H1 (cell line): ENCODE data around the gene GMCL1. TPM values are rescaled to one million over a fixed set of nuclear protein-coding genes. Genes with fewer than 3 reads are reported as not detected.

Experiments
- BRCA1 ChIP-seq: IDR thresholded peaks from 2 replicates; pipeline ENCODE4 v1.6.1; 2012; ENCODE audit warnings: low read depth, low read length, improper control_type of control experiment
- CHD1 ChIP-seq: IDR thresholded peaks from 2 replicates; pipeline ENCODE4 v1.6.1; 2012; ENCODE audit warnings: low read depth, low read length, improper control_type of control experiment
- CHD2 ChIP-seq: IDR thresholded peaks from 2 replicates; pipeline ENCODE4 v1.6.1; 2012; ENCODE audit warnings: low read length, improper control_type of control experiment
- FOSL1 ChIP-seq: IDR thresholded peaks from 2 replicates; pipeline ENCODE4 v1.6.1; 2011; ENCODE audit warnings: mild to moderate bottlenecking, low read depth, low read length, moderate library complexity; ENCODE audit not compliant: insufficient read depth
- JUND ChIP-seq: IDR thresholded peaks from 2 replicates; pipeline ENCODE4 v1.6.1; 2011; ENCODE audit warnings: mild to moderate bottlenecking, improper control_type of control experiment, low read length
- NANOG ChIP-seq: IDR thresholded peaks from 2 replicates; pipeline ENCODE4 v1.6.1; 2011; ENCODE audit warnings: low read length, low read depth, mild to moderate bottlenecking, inconsistent platforms; ENCODE audit not compliant: insufficient read depth, poor library complexity, severe bottlenecking
- NRF1 ChIP-seq: IDR thresholded peaks from 2 replicates; pipeline ENCODE4 v1.6.1; 2011; ENCODE audit warnings: mild to moderate bottlenecking, low read depth, low read length, improper control_type of control experiment
- PHF8 ChIP-seq: fragments of 200-600 bp; sonication (generic); conservative IDR thresholded peaks from 2 replicates; pipeline ENCODE4 v1.7.1; 2012; ENCODE audit warnings: low read depth, mild to moderate bottlenecking, inconsistent platforms, low read length, moderate library complexity
- SIRT6 ChIP-seq: IDR thresholded peaks from one replicate; pipeline ENCODE4 v1.7.1; 2012; ENCODE audit warnings: low read length, inconsistent platforms
- SP2 ChIP-seq: IDR thresholded peaks from 2 replicates; pipeline ENCODE4 v1.6.1; 2012; ENCODE audit warnings: mild to moderate bottlenecking, low read length, inconsistent platforms
- polyA plus RNA-seq, 7 experiments: library from polyadenylated mRNA; depleted of rRNA in 3 of 7; stranded (reverse) in 5 of 7; unstranded in 2 of 7; fragments of >200 nt in 5 of 7; fragments of 200-250 nt in 2 of 7; gene quantifications; 1 replicate in 5 of 7; 2 replicates in 1 of 7; 4 replicates in 1 of 7; pipeline versions ENCODE4 v1.2.1 to v1.2.3, GENCODE V29; 2011 to 2013; ENCODE audit warnings: missing spikeins in 2 of 7, mixed read lengths in 2 of 7
- total RNA-seq: library from RNA; stranded (reverse); fragmentation: NEBNext Ultra II Directional; extraction: Animal tissue kit (Norgen Biotek cat#: 25700); gene quantifications from 2 replicates; pipeline ENCODE4 v1.2.1, GENCODE V29; 2021
- TF ChIP-seq, protein P1 (sequence below): fragments of 300-600 bp; sonication (generic); IDR thresholded peaks from 2 replicates; pipeline ENCODE4 v1.7.1; 2012; ENCODE audit warnings: low read length, moderate library complexity, mild to moderate bottlenecking, inconsistent platforms; ENCODE audit not compliant: insufficient replicate concordance

The GMCL1 gene
- total and polyA plus RNA-seq, 2 of the 8 experiments (the other 6 are each of a cell fraction or from before 2014, with no cell fraction given): 6.5 to 21.9 TPM

DNA sequence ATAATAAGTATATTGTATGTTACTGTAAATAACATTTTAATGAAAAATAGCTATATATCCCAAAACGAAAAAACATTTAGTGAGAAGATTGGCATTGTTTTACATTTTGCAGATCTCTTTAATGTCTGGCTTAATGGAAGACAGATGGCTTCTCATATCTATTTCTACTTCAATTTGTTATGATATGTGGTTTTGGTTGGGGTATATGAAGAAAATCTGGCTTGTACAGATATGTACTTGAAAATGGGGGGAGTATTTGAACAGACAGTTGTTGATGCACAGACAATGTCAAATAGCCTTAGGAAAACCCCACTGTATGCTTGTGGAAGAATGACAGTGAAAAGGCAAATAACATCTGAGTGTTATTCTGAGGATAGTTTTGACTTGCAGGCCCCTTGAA, 23.6 kb upstream of the GMCL1 start (continued):
- TF ChIP-seq, protein P1, sequence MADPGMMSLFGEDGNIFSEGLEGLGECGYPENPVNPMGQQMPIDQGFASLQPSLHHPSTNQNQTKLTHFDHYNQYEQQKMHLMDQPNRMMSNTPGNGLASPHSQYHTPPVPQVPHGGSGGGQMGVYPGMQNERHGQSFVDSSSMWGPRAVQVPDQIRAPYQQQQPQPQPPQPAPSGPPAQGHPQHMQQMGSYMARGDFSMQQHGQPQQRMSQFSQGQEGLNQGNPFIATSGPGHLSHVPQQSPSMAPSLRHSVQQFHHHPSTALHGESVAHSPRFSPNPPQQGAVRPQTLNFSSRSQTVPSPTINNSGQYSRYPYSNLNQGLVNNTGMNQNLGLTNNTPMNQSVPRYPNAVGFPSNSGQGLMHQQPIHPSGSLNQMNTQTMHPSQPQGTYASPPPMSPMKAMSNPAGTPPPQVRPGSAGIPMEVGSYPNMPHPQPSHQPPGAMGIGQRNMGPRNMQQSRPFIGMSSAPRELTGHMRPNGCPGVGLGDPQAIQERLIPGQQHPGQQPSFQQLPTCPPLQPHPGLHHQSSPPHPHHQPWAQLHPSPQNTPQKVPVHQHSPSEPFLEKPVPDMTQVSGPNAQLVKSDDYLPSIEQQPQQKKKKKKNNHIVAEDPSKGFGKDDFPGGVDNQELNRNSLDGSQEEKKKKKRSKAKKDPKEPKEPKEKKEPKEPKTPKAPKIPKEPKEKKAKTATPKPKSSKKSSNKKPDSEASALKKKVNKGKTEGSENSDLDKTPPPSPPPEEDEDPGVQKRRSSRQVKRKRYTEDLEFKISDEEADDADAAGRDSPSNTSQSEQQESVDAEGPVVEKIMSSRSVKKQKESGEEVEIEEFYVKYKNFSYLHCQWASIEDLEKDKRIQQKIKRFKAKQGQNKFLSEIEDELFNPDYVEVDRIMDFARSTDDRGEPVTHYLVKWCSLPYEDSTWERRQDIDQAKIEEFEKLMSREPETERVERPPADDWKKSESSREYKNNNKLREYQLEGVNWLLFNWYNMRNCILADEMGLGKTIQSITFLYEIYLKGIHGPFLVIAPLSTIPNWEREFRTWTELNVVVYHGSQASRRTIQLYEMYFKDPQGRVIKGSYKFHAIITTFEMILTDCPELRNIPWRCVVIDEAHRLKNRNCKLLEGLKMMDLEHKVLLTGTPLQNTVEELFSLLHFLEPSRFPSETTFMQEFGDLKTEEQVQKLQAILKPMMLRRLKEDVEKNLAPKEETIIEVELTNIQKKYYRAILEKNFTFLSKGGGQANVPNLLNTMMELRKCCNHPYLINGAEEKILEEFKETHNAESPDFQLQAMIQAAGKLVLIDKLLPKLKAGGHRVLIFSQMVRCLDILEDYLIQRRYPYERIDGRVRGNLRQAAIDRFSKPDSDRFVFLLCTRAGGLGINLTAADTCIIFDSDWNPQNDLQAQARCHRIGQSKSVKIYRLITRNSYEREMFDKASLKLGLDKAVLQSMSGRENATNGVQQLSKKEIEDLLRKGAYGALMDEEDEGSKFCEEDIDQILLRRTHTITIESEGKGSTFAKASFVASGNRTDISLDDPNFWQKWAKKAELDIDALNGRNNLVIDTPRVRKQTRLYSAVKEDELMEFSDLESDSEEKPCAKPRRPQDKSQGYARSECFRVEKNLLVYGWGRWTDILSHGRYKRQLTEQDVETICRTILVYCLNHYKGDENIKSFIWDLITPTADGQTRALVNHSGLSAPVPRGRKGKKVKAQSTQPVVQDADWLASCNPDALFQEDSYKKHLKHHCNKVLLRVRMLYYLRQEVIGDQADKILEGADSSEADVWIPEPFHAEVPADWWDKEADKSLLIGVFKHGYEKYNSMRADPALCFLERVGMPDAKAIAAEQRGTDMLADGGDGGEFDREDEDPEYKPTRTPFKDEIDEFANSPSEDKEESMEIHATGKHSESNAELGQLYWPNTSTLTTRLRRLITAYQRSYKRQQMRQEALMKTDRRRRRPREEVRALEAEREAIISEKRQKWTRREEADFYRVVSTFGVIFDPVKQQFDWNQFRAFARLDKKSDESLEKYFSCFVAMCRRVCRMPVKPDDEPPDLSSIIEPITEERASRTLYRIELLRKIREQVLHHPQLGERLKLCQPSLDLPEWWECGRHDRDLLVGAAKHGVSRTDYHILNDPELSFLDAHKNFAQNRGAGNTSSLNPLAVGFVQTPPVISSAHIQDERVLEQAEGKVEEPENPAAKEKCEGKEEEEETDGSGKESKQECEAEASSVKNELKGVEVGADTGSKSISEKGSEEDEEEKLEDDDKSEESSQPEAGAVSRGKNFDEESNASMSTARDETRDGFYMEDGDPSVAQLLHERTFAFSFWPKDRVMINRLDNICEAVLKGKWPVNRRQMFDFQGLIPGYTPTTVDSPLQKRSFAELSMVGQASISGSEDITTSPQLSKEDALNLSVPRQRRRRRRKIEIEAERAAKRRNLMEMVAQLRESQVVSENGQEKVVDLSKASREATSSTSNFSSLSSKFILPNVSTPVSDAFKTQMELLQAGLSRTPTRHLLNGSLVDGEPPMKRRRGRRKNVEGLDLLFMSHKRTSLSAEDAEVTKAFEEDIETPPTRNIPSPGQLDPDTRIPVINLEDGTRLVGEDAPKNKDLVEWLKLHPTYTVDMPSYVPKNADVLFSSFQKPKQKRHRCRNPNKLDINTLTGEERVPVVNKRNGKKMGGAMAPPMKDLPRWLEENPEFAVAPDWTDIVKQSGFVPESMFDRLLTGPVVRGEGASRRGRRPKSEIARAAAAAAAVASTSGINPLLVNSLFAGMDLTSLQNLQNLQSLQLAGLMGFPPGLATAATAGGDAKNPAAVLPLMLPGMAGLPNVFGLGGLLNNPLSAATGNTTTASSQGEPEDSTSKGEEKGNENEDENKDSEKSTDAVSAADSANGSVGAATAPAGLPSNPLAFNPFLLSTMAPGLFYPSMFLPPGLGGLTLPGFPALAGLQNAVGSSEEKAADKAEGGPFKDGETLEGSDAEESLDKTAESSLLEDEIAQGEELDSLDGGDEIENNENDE: no peak
- TF ChIP-seq NANOG: no peak
- TF ChIP-seq CHD2: no peak
- TF ChIP-seq CHD1: no peak
- no peak for TF ChIP-seq SP2
- no peak for TF ChIP-seq BRCA1
- no peak for TF ChIP-seq FOSL1
- TF ChIP-seq PHF8: no peak
- no peak for TF ChIP-seq NRF1
- TF ChIP-seq JUND: no peak
- no peak for TF ChIP-seq SIRT6
